Stimulated activated CD8-positive, alpha-beta memory T cell treated with anti-CD3 and anti-CD28 coated beads, Interleukin-4, amount 100 ng/mL, for 1 hour (primary cell): ENCODE measurements around the gene BTBD7.
"Not testable (repeated sequence)": the region's sequence is repeated elsewhere in the genome, so short reads cannot be mapped to it uniquely, and the experiment has no call there.

Experiments
- DNase-seq, 2 donors: peaks; one replicate each; pipeline ENCODE4 v3.0.0-alpha.2; 2020; ENCODE audit warnings: low read depth in 2 of 2, low spot score in 1 of 2

BTBD7 gene

GRCh38 chr14:93332853-93333630 is at the start of gene BTBD7:
BTBD7 (minus strand) TSS chr14:93333036; CDS start chr14:93296051, 36,985 bp downstream.
- peak; percentile 89 for DNase-seq

- no peak for DNase-seq
Measured at GRCh38 chr14:93381644-93382043, 48.8 kb upstream of the BTBD7 start.

- no peak for DNase-seq
Measured at GRCh38 chr14:93379831-93380230, 47.0 kb upstream of the BTBD7 start.

- no peak for DNase-seq
Measured at GRCh38 chr14:93375673-93376156, 42.9 kb upstream of the BTBD7 start.

- no peak for DNase-seq
Measured at GRCh38 chr14:93369713-93370266, 37.0 kb upstream of the BTBD7 start.

GRCh38 chr14:93368996-93369712 is 36.3 kb upstream of the BTBD7 start:
- no peak for DNase-seq

GRCh38 chr14:93354873-93355272 is 22.0 kb upstream of the BTBD7 start:
- DNase-seq = not testable (repeated sequence)

GRCh38 chr14:93348292-93348691 is 15.5 kb upstream of the BTBD7 start:
- DNase-seq = no peak

GRCh38 chr14:93347850-93348249 is 15.0 kb upstream of the BTBD7 start:
- DNase-seq = no peak

GRCh38 chr14:93346926-93347721 is 14.3 kb upstream of the BTBD7 start, which contains the start of gene COX8C:
COX8C (plus strand) TSS chr14:93347182; CDS start chr14:93347269, 87 bp downstream.
- no peak for DNase-seq

- no peak for DNase-seq
Measured at GRCh38 chr14:93343797-93344196, 11.0 kb upstream of the BTBD7 start.

GRCh38 chr14:93343266-93343665 is 10.4 kb upstream of the BTBD7 start:
- DNase-seq = no peak

GRCh38 chr14:93337884-93338283 is 5.0 kb upstream of the BTBD7 start:
- DNase-seq = no peak

GRCh38 chr14:93337143-93337753 is 4.4 kb upstream of the BTBD7 start:
- no peak for DNase-seq

GRCh38 chr14:93333631-93334103 is 831 bp upstream of the BTBD7 start:
- DNase-seq = no peak

GRCh38 chr14:93332397-93332852 is 411 bp downstream of the BTBD7 start:
- DNase-seq = no peak

GRCh38 chr14:93331728-93332396 is 974 bp downstream of the BTBD7 start:
- DNase-seq = no peak

GRCh38 chr14:93331002-93331727 is 1.7 kb downstream of the BTBD7 start:
- no peak for DNase-seq

GRCh38 chr14:93330609-93331000 is 2.2 kb downstream of the BTBD7 start:
- no peak for DNase-seq
